ENCODE data around the gene EEF2K. TPM values are rescaled to one million over a fixed set of nuclear protein-coding genes. Genes with fewer than 3 reads are reported as not detected.

EEF2K gene
- total RNA-seq, 1 experiment from 2014 or later, result 31.0 TPM

DNA sequence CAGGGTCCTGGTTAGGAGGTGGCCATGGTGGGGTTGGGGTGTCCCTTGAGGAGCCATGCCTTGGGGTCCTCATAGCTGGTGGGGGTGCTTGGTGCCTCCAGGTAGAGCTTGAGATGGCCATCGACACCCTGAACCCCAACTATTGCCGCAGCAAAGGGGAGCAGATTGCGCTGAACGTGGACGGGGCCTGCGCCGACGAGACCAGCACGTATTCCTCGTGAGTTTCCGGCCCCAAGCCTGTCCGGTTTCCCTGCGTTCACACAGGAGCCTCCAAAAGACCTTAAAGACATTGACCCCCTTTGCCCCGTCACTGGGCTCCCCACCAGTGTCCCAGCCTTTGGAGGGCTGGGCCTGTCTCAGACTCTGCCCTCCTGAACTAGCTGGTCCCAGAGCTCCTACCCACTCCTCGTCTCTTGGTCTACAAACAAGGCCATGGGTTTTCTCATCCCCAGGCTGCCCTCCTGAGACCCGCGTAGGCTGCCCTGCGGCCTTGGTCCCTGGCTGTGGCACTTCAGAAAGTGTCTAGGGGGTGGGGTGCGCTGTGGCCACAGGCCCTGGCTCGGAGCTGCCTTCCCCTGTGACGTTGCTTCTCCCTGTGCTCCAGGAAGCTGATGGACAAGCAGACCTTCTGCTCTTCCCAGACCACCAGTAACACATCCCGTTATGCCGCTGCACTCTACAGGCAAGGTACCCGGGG, 102.9 kb downstream of the EEF2K start:
- POLR2A ChIA-PET, result no interaction called here
- no peaks in the 10 kb centered on the region for H3K27me3 ChIP-seq (ENCODE audit: insufficient read depth, low read length)
- no TSS peak for BruUV-seq (replicated peaks)

More for the DNA sequence above, 102.9 kb downstream of the EEF2K start:
- no peaks in the 10 kb centered on the region for H3K9me2 ChIP-seq (ENCODE audit: insufficient read depth)
- no peak for ATAC-seq
- no peak overlapping the region for H3K4me3 ChIP-seq (replicated peaks in 1 of 2; ENCODE audit: low read depth in 1 of 2, low read length in 2 of 2)
- no peak overlapping the region for H3K27ac ChIP-seq (ENCODE audit: low read depth, low read length)
- ChIA-PET CTCF (interaction anchor here (2.3 kb wide), 1 partner anchor 9 kb away, joined by 7 read pairs; no protein-coding TSS in a partner anchor), RAD21 (ENCODE audit: low non-redundant PET in 1 of 2, low total read pairs in 2 of 2, uncharacterized antibody in 2 of 2, unreplicated experiment in 2 of 2) (no interaction called here)
- no peaks in the 10 kb centered on the region for H3K9me3 ChIP-seq (ENCODE audit: control insufficient read depth in 1 of 2, insufficient read depth in 1 of 2, low read depth in 1 of 2, low read length in 2 of 2)
- no peak for DNase-seq (ENCODE audit: low read depth, low spot score)
- no peak overlapping the region for H3K4me2 ChIP-seq (ENCODE audit: low read length)
- peaks cover 27 to 46% of the 10 kb centered on the region in 2 experiments for H3K36me3 ChIP-seq (ENCODE audit: control insufficient read depth in 1 of 2, insufficient read depth in 2 of 2, low read length in 2 of 2)
- H2AFZ ChIP-seq (ENCODE audit: low read depth, low read length, poor library complexity, severe bottlenecking), result no peak overlapping the region
- no peaks in the 10 kb centered on the region for H4K20me1 ChIP-seq (ENCODE audit: insufficient read depth)
- intact Hi-C loops (cut with micrococcal nuclease), result no loop called here
- H3K79me2 ChIP-seq (ENCODE audit: insufficient read depth, low read length), result peaks cover 15% of the 10 kb centered on the region
- H3K4me1 ChIP-seq (ENCODE audit: control insufficient read depth in 1 of 2, insufficient read depth in 2 of 2, low read length in 2 of 2), result no peaks in the 10 kb centered on the region
- TF ChIP-seq SP1 (IDR thresholded peaks at IDR 0.05; ENCODE audit: low read depth) (no peak), EGR1 (IDR thresholded peaks at IDR 0.05; ENCODE audit: low read depth) (no peak), ELF1 (IDR thresholded peaks at IDR 0.05; ENCODE audit: borderline replicate concordance, low read depth) (no peak), FOSL1 (IDR thresholded peaks at IDR 0.05; ENCODE audit: low read depth) (no peak), POLR2A (IDR thresholded peaks at IDR 0.05; ENCODE audit: borderline replicate concordance, extremely low read depth, insufficient read depth, insufficient read length) (no peak), EZH2phosphoT487 (IDR thresholded peaks at IDR 0.05; ENCODE audit: borderline replicate concordance) (no peak), JUND (IDR thresholded peaks at IDR 0.05) (no peak), ZFX (IDR thresholded peaks at IDR 0.05) (no peak), RAD21 (IDR thresholded peaks at IDR 0.05; ENCODE audit: low read depth) (no peak), TCF7L2 (IDR thresholded peaks at IDR 0.05; ENCODE audit: borderline replicate concordance, extremely low read depth, insufficient read depth, insufficient read length) (no peak), SRF (IDR thresholded peaks at IDR 0.05; ENCODE audit: low read depth) (no peak), YY1 (IDR thresholded peaks at IDR 0.05; ENCODE audit: extremely low read depth, insufficient replicate concordance, low read depth, low read length) (no peak), CEBPB (IDR thresholded peaks at IDR 0.05; ENCODE audit: low read depth) (no peak), ZNF274 (IDR thresholded peaks at IDR 0.05; ENCODE audit: low read depth, low read length) (no peak), SIN3A (IDR thresholded peaks at IDR 0.05; ENCODE audit: low read depth) (no peak)
- TF ChIP-seq, protein P1, sequence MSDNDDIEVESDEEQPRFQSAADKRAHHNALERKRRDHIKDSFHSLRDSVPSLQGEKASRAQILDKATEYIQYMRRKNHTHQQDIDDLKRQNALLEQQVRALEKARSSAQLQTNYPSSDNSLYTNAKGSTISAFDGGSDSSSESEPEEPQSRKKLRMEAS (IDR thresholded peaks at IDR 0.05), result no peak
- TF ChIP-seq, protein P2, sequence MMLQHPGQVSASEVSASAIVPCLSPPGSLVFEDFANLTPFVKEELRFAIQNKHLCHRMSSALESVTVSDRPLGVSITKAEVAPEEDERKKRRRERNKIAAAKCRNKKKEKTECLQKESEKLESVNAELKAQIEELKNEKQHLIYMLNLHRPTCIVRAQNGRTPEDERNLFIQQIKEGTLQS (IDR thresholded peaks at IDR 0.05), result no peak
- TF ChIP-seq, protein P3, sequence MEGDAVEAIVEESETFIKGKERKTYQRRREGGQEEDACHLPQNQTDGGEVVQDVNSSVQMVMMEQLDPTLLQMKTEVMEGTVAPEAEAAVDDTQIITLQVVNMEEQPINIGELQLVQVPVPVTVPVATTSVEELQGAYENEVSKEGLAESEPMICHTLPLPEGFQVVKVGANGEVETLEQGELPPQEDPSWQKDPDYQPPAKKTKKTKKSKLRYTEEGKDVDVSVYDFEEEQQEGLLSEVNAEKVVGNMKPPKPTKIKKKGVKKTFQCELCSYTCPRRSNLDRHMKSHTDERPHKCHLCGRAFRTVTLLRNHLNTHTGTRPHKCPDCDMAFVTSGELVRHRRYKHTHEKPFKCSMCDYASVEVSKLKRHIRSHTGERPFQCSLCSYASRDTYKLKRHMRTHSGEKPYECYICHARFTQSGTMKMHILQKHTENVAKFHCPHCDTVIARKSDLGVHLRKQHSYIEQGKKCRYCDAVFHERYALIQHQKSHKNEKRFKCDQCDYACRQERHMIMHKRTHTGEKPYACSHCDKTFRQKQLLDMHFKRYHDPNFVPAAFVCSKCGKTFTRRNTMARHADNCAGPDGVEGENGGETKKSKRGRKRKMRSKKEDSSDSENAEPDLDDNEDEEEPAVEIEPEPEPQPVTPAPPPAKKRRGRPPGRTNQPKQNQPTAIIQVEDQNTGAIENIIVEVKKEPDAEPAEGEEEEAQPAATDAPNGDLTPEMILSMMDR (IDR thresholded peaks at IDR 0.05 in 2 of 3, conservative IDR thresholded peaks at IDR 0.05 in 1 of 3; ENCODE audit: borderline replicate concordance in 1 of 3, insufficient read depth in 1 of 3, low read depth in 2 of 3, low read length in 2 of 3), result no peak
- TF ChIP-seq, protein P4, sequence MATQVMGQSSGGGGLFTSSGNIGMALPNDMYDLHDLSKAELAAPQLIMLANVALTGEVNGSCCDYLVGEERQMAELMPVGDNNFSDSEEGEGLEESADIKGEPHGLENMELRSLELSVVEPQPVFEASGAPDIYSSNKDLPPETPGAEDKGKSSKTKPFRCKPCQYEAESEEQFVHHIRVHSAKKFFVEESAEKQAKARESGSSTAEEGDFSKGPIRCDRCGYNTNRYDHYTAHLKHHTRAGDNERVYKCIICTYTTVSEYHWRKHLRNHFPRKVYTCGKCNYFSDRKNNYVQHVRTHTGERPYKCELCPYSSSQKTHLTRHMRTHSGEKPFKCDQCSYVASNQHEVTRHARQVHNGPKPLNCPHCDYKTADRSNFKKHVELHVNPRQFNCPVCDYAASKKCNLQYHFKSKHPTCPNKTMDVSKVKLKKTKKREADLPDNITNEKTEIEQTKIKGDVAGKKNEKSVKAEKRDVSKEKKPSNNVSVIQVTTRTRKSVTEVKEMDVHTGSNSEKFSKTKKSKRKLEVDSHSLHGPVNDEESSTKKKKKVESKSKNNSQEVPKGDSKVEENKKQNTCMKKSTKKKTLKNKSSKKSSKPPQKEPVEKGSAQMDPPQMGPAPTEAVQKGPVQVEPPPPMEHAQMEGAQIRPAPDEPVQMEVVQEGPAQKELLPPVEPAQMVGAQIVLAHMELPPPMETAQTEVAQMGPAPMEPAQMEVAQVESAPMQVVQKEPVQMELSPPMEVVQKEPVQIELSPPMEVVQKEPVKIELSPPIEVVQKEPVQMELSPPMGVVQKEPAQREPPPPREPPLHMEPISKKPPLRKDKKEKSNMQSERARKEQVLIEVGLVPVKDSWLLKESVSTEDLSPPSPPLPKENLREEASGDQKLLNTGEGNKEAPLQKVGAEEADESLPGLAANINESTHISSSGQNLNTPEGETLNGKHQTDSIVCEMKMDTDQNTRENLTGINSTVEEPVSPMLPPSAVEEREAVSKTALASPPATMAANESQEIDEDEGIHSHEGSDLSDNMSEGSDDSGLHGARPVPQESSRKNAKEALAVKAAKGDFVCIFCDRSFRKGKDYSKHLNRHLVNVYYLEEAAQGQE (IDR thresholded peaks at IDR 0.05; ENCODE audit: low read depth), result no peak
- no peak overlapping the region for H3K9ac ChIP-seq (ENCODE audit: low read length)
